Dedifferentiated amniotic fluid mesenchymal stem cell (primary cell): ENCODE data around the gene CAVIN3.

Source experiments
- DNase-seq: peaks from one replicate; pipeline ENCODE4 v3.0.0-alpha.2; 2016; ENCODE audit errors: extremely low spot score

Gene CAVIN3

DNA sequence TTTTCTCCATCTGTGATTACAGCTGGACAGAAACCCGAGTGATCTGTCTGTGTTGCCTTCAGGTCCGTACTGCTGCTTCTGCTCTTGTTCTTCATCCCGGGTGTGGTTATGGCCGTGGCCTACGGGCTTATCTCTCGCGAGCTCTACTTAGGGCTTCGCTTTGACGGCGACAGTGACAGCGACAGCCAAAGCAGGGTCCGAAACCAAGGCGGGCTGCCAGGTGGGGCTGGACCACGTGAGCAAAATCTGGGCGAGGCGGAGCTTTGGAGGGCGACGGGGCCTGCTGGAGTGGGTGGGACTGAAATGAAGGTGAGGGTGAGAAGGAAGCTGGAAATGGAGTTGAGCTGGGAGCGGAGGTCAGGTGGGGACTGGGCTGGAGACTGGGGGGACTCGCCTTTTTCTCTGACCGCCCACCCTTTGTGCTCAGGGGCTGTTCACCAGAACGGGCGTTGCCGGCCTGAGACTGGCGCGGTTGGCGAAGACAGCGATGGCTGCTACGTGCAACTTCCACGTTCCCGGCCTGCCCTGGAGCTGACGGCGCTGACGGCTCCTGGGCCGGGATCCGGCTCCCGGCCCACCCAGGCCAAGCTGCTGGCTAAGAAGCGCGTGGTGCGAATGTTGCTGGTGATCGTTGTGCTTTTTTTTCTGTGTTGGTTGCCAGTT, 49.6 kb downstream of the CAVIN3 start:
- DNase-seq, result no peak

DNA sequence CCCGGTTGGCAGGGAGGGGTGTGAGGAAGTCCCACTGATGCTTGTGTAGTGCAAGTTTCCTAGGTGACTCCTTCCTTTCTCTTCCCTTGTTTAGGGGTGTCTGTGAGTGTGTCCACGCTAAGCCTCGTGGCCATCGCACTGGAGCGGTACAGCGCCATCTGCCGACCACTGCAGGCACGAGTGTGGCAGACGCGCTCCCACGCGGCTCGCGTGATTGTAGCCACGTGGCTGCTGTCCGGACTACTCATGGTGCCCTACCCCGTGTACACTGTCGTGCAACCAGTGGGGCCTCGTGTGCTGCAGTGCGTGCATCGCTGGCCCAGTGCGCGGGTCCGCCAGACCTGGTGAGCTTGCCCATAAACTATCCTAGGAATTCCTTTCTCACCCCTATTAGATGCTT, 50.3 kb downstream of the CAVIN3 start:
- DNase-seq, result no peak
